ENCODE data around the gene PCBD1. TPM values are rescaled to one million over a fixed set of nuclear protein-coding genes. Genes with fewer than 3 reads are reported as not detected.

PCBD1 gene
- total RNA-seq, result 10 to 100 TPM; 22.7 to 24.3 TPM

DNA sequence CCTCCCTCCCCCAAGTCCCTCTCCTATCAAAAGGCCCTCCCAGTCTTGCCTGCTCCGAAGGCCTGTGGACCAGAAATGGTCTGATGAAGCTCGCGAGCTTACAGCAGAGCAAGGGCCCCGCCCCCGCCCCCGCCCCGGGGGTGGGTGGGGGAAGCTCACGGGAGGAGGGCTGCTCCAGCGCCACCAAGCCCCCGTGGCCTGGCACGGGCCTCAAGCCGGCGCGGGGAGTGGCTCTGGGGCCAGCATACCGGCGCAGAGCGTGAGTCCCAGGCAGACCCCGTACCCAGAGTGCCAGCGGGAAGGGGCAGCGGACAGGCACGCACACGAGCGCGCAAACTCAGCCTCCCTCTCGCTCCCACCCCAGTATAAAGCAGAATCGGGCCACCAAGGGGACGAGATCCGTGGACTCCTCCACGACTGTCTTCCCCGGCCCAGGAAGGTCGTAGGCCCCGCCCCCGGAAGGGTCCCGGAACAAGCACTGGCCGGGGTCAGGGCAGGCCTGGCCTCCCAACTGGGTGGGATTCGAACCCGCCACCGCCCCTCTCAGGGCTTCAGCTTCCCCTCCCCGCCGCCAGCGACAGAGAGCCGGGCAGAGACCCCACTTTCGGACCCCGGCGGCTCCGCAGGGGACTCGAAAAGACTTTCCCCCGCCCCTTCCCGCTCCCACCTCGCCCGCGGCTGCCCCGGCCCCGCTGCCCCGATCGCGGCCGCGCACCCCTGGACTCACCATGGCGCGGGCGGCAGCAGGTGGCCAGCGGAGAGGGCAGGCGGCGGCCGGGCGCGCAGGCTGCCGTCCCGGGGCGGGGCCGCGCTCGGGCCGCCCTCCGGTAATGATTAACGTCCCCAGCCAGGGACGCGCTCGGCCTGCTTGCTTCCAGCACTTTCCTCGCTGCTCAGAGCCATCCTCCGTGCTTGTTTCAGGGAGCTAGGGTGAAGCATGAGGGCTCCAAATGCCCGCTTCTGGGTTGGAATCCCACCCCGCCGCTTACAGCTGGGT, at the start of gene PCBD1:
Gene PCBD1, minus strand, starts transcription at position 762 of the 997 bp plus-strand sequence. Its CDS starts 32 bp downstream, at position 730.

Other genes starting within 250 kb of the PCBD1 start
- under 1 TPM; under 0.01 to 0.33 TPM for gene ADAMTS14, start 216.1 kb downstream of the PCBD1 start, total RNA-seq
- gene TBATA, start 103.2 kb downstream of the PCBD1 start, total RNA-seq, result not detected
- gene SGPL1, start 72.6 kb downstream of the PCBD1 start, total RNA-seq, result 10 to 100 TPM; 40.0 to 43.7 TPM

Data from melanocyte of skin (primary cell).